ENCODE measurements around the gene PIK3R5.

DNA sequence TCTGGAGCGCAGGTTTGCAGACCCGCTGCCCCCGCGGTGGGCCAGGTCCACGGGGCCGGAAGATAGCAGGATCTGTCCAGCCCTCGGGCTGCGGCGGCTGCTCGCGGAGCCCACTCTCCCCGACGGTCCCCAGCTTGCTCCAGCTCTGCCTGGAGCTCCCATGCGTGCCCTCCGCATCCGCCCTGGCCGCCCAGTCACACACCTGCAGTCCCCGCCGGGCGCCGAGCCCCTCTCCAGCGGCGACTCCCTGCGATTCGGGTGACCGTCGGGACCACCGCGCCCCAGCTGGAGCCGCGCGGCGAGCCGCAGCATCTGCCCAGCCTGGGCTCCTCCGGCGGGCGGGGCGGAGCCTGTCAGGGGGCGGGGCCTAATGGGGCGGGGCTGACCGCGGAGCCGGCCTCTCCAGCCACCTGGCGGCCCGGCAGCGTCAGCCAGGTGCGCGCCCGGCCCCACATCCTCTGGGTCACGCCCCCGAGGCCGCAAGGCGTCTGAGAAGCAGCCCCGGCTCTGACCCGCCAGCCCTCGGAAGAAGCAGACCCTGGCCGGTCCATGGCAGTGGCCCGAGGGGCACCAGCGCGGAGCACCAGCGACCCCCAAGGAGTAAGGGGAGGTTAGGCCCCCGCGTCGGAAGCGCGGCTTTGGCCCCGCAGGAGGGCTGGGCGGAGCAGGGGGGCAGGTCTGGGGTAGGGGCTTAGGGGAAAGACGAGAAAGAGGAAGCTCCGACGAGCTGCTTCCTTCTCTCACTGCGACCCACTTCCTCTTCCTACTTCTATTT, at the start of gene PIK3R5:
- TF ChIP-seq CTCF (IDR thresholded peaks at IDR 0.05; ENCODE audit: low read depth, low read length) (no peak), MAX (IDR thresholded peaks at IDR 0.05; ENCODE audit: low read depth, low read length) (no peak), POLR2A (IDR thresholded peaks at IDR 0.05; ENCODE audit: extremely low read depth, insufficient read length) (no peak)
